HepG2 (cell line): Measurements from ENCODE around the gene RUVBL1. TPM values are rescaled to one million over a fixed set of nuclear protein-coding genes. Genes with fewer than 3 reads are reported as not detected.
A peak's percentile ranks its signal among the peaks of the same experiment; 100 is the strongest.

Experiments used
- ETV6 ChIP-seq: sonication (generic); formaldehyde crosslinking; conservative IDR thresholded peaks from 2 replicates; pipeline ENCODE4 v1.4.0; 2020; ENCODE audit warnings: missing genetic modification reagents
- FOXP4 ChIP-seq: sonication (generic); formaldehyde crosslinking; IDR thresholded peaks from 2 replicates; pipeline ENCODE4 v1.4.0; 2020; ENCODE audit warnings: missing genetic modification reagents
- HES4 ChIP-seq: sonication (generic); formaldehyde crosslinking; IDR thresholded peaks from 2 replicates; pipeline ENCODE4 v1.9.0; 2021; ENCODE audit warnings: mild to moderate bottlenecking, missing genetic modification reagents, borderline replicate concordance
- MAFK ChIP-seq, 2 experiments: IDR thresholded peaks in 1 of 2; conservative IDR thresholded peaks in 1 of 2; 2 replicates each; pipeline ENCODE4 v1.6.1; 2011; ENCODE audit warnings: improper control_type of control experiment in 2 of 2, low read length in 2 of 2
- MAX ChIP-seq: IDR thresholded peaks from 2 replicates; pipeline ENCODE4 v1.6.1; 2012; ENCODE audit warnings: inconsistent platforms
- MEF2D ChIP-seq: sonication (generic); formaldehyde crosslinking; IDR thresholded peaks from 2 replicates; pipeline ENCODE4 v1.5.1; 2020; ENCODE audit warnings: mild to moderate bottlenecking, missing genetic modification reagents
- MXI1 ChIP-seq: IDR thresholded peaks from 3 replicates; pipeline ENCODE4 v1.6.1; 2012; ENCODE audit warnings: low read depth, low read length, inconsistent platforms, borderline replicate concordance
- NFIC ChIP-seq: IDR thresholded peaks from 2 replicates; pipeline ENCODE4 v1.6.1; 2012; ENCODE audit warnings: mild to moderate bottlenecking, low read length, inconsistent platforms
- NFKB2 ChIP-seq: sonication (generic); formaldehyde crosslinking; IDR thresholded peaks from 2 replicates; pipeline ENCODE4 v1.4.0; 2020; ENCODE audit warnings: missing genetic modification reagents, borderline replicate concordance
- NFYB ChIP-seq: sonication (generic); formaldehyde crosslinking; IDR thresholded peaks from 2 replicates; pipeline ENCODE4 v1.4.0; 2020; ENCODE audit warnings: missing genetic modification reagents
- PCBP1 ChIP-seq: fragments of 200-400 bp; formaldehyde crosslinking; IDR thresholded peaks from 2 replicates; pipeline ENCODE4 v1.6.1; 2017; ENCODE audit warnings: mild to moderate bottlenecking, low read depth, low read length, borderline replicate concordance
- PLSCR1 ChIP-seq: sonication (generic); formaldehyde crosslinking; IDR thresholded peaks from 2 replicates; pipeline ENCODE4 v1.5.0; 2020; ENCODE audit warnings: missing genetic modification reagents, mild to moderate bottlenecking, borderline replicate concordance
- RARG ChIP-seq: sonication (generic); formaldehyde crosslinking; IDR thresholded peaks from 2 replicates; pipeline ENCODE4 v1.4.0; 2020; ENCODE audit warnings: low read depth, mild to moderate bottlenecking, missing genetic modification reagents
- ZNF260 ChIP-seq: sonication (generic); formaldehyde crosslinking; IDR thresholded peaks from 2 replicates; pipeline ENCODE4 v1.4.0; 2020; ENCODE audit warnings: missing genetic modification reagents, low read depth, mild to moderate bottlenecking, borderline replicate concordance
- ZSCAN30 ChIP-seq: sonication (generic); formaldehyde crosslinking; IDR thresholded peaks from 2 replicates; pipeline ENCODE4 v1.5.0; 2020; ENCODE audit warnings: mild to moderate bottlenecking, missing genetic modification reagents
- polyA plus RNA-seq, 8 experiments: library from polyadenylated mRNA; depleted of rRNA in 3 of 8; stranded (reverse) in 7 of 8; unstranded in 1 of 8; fragments of >200 nt; fragmentation: Illumina TruSeq in 4 of 8; extraction: Trizol in 4 of 8; gene quantifications; 2 replicates each; pipeline versions ENCODE4 v1.2.1 to v1.2.3, GENCODE V29; 2011 to 2016; ENCODE audit warnings: low read depth in 4 of 8, missing spikeins in 1 of 8, mixed read lengths in 1 of 8; ENCODE audit not compliant: insufficient read depth in 1 of 8
- total RNA-seq, 5 experiments: library from RNA; depleted of rRNA; stranded (reverse); fragments of >200 nt; fragmentation: Illumina TruSeq; extraction: Trizol; gene quantifications; 2 replicates each; pipeline ENCODE4 v1.2.3, GENCODE V29; 2016; ENCODE audit warnings: low read depth in 1 of 5
- TF ChIP-seq, protein P1 (sequence below): sonication (generic); formaldehyde crosslinking; IDR thresholded peaks from 2 replicates; pipeline ENCODE4 v1.4.0; 2020; ENCODE audit warnings: missing genetic modification reagents, borderline replicate concordance
- TF ChIP-seq, protein P2 (sequence below): sonication (generic); formaldehyde crosslinking; IDR thresholded peaks from 2 replicates; pipeline ENCODE4 v1.5.0; 2020; ENCODE audit warnings: mild to moderate bottlenecking, missing genetic modification reagents
- TF ChIP-seq, protein P3 (sequence below): sonication (generic); formaldehyde crosslinking; IDR thresholded peaks from 2 replicates; pipeline ENCODE4 v1.4.0; 2020; ENCODE audit warnings: missing genetic modification reagents

RUVBL1 gene
- total and polyA plus RNA-seq, 2 of the 13 experiments (the other 11 are each of a cell fraction or from before 2014, with no cell fraction given): 32.7 to 86.3 TPM

DNA sequence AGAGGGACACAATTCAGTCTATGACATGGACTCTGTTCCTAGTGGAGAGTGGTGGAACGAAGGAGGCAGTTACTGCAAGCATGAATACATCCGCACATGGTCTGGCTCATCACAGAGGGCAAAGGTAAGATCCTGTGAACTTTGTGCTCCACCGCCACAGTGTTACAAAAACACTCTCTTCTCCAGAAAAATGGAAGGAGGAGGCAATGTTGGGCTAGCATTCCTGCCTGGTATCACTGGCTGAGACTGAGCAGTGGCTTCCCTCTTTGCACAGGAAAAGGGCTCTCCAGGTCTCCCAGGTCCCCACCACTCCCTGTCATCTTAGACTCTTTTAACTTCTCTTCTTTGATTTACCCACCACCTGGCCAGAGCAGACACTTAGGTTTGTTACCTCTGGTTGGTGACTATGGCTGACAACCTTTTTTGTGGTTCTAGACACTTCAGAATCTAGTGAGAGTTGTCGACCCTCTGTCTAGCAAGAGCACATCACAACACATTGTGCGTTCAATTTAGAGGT, 28.2 kb upstream of the RUVBL1 start (continued):
- TF ChIP-seq MAFK (conservative IDR thresholded peaks at IDR 0.05 in 1 of 2, IDR thresholded peaks at IDR 0.05 in 1 of 2; ENCODE audit: low read length in 2 of 2) (no peak), MXI1 (peak; percentile 88; the same call in 1 of the 3 replicates), ZNF260 (CRISPR knock-in tag) (no peak), MAX (peak; percentile 99), NFYB (CRISPR knock-in tag) (no peak), ETV6 (CRISPR knock-in tag) (no peak), NFKB2 (CRISPR knock-in tag) (no peak), FOXP4 (CRISPR knock-in tag) (peak; percentile 61), MEF2D (CRISPR knock-in tag) (no peak), PLSCR1 (CRISPR knock-in tag) (no peak), RARG (CRISPR knock-in tag) (no peak), PCBP1 (no peak), HES4 (CRISPR knock-in tag) (no peak), ZSCAN30 (CRISPR knock-in tag) (no peak), NFIC (0 out of 2 replicates have a peak, but pooled peaks have one; percentile 46)
- TF ChIP-seq, protein P1, sequence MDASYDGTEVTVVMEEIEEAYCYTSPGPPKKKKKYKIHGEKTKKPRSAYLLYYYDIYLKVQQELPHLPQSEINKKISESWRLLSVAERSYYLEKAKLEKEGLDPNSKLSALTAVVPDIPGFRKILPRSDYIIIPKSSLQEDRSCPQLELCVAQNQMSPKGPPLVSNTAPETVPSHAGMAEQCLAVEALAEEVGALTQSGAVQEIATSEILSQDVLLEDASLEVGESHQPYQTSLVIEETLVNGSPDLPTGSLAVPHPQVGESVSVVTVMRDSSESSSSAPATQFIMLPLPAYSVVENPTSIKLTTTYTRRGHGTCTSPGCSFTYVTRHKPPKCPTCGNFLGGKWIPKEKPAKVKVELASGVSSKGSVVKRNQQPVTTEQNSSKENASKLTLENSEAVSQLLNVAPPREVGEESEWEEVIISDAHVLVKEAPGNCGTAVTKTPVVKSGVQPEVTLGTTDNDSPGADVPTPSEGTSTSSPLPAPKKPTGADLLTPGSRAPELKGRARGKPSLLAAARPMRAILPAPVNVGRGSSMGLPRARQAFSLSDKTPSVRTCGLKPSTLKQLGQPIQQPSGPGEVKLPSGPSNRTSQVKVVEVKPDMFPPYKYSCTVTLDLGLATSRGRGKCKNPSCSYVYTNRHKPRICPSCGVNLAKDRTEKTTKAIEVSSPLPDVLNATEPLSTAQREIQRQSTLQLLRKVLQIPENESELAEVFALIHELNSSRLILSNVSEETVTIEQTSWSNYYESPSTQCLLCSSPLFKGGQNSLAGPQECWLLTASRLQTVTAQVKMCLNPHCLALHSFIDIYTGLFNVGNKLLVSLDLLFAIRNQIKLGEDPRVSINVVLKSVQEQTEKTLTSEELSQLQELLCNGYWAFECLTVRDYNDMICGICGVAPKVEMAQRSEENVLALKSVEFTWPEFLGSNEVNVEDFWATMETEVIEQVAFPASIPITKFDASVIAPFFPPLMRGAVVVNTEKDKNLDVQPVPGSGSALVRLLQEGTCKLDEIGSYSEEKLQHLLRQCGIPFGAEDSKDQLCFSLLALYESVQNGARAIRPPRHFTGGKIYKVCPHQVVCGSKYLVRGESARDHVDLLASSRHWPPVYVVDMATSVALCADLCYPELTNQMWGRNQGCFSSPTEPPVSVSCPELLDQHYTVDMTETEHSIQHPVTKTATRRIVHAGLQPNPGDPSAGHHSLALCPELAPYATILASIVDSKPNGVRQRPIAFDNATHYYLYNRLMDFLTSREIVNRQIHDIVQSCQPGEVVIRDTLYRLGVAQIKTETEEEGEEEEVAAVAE (CRISPR knock-in tag): peak; percentile 92
- TF ChIP-seq, protein P2, sequence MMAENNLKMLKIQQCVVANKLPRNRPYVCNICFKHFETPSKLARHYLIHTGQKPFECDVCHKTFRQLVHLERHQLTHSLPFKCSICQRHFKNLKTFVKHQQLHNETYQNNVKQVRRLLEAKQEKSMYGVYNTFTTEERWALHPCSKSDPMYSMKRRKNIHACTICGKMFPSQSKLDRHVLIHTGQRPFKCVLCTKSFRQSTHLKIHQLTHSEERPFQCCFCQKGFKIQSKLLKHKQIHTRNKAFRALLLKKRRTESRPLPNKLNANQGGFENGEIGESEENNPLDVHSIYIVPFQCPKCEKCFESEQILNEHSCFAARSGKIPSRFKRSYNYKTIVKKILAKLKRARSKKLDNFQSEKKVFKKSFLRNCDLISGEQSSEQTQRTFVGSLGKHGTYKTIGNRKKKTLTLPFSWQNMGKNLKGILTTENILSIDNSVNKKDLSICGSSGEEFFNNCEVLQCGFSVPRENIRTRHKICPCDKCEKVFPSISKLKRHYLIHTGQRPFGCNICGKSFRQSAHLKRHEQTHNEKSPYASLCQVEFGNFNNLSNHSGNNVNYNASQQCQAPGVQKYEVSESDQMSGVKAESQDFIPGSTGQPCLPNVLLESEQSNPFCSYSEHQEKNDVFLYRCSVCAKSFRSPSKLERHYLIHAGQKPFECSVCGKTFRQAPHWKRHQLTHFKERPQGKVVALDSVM (CRISPR knock-in tag): no peak
- TF ChIP-seq, protein P3, sequence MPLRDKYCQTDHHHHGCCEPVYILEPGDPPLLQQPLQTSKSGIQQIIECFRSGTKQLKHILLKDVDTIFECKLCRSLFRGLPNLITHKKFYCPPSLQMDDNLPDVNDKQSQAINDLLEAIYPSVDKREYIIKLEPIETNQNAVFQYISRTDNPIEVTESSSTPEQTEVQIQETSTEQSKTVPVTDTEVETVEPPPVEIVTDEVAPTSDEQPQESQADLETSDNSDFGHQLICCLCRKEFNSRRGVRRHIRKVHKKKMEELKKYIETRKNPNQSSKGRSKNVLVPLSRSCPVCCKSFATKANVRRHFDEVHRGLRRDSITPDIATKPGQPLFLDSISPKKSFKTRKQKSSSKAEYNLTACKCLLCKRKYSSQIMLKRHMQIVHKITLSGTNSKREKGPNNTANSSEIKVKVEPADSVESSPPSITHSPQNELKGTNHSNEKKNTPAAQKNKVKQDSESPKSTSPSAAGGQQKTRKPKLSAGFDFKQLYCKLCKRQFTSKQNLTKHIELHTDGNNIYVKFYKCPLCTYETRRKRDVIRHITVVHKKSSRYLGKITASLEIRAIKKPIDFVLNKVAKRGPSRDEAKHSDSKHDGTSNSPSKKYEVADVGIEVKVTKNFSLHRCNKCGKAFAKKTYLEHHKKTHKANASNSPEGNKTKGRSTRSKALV: no peak
